Activated T-helper 1 cell treated with Interleukin-2 at 50 U/mL for 16 hours (primary cell): ENCODE data around the gene APCDD1L.
"Not testable (repeated sequence)": the region's sequence is repeated elsewhere in the genome, so short reads cannot be mapped to it uniquely, and the experiment has no call there.

Experiments
- DNase-seq: peaks from one replicate; pipeline ENCODE4 v3.0.0-alpha.2; 2020; ENCODE audit warnings: low read depth

The APCDD1L gene

DNA sequence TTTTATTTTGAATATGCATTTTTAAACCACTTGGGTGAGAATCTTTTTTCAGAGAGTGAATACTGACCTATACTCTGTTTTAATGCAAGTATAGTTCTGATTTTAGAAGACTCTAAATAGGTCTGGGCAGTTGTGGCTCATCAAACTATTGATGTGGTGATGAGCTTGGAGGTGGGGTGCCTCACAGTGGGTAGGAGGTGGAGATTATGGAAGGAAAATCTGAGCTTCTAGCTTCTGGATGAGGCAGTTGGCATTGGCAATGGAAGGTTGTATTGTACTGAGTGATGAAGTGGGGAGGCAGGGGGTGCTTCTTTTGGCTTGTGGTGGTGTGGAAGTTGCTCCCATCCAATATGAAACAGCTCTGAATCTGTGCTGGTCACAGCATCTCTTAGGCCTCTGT is 73.5 kb downstream of the APCDD1L start:
- no peak for DNase-seq

DNA sequence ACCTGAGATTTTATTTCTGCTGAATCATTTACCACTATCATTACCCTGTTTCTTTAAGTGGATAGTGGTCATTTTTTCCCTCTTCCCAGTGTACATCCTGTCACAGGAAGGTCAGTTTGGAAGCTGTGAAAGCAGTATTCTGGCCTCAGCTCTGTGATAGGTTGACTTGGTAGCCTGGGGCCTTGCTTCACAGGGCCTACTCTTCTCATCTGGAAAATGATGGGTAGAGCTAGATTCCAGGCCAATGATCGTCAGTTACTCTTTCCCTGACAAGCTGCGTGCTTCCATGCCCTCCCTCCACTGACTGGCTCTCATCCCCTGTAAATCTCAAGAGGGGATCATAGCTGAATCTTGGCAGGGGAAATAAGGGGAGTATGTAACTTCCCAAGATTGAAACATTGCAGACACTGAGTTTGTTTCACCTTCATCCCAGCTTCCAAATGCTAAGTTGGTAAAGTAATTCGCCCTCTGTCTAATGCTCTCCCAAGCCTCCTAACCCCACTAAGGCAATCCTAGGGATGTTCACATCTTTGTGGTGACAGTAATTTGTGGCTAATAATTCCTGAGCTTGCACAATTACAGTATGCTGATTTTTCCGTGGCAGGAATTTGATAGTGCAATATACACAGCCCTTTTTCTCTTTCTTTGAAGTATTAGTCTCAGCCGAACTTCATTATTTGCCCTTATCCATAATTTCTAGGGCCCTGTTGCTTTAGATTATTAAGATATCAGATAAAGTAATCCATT is 75.0 kb downstream of the APCDD1L start:
- DNase-seq: no peak

GRCh38 chr20:58438970-58439808 is 76.0 kb downstream of the APCDD1L start:
- DNase-seq: no peak

DNA sequence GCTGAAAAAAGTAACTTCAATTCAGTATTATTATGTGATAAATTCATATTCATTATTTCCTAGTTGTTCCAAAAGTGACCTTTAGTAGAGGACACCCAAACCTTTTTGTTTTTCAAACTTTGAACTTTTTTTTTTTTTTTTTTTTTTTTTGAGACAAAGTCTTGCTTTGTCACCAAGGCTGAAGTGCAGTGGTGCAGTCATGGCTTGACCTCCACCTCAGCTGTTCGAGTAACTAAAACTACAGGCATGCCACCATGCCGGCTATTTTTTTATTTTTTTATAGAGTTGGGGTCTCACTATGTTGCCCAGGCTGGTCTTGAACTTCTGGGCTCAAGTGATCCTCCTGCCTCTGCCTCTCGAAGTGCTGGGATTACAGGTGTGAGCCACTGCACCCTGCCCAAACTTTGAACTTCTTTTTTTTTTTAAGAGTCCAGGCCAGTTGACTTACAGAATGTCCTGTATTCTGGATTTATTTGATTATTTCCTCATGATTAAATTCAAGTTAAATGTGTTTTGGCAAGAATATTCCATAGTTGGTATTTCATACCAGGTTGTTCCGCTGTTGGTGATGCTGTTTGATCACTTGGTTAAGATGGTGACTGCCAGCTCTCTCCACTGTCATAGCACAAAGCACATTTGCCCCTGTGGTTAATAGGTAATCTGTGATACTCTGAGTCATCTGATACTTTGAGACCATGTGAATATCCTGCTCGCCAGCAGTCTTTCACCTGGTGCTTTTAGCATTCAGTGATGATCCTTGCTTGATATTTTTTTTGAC is 78.1 kb downstream of the APCDD1L start:
- DNase-seq: no peak

GRCh38 chr20:58435237-58435636 is 80.0 kb downstream of the APCDD1L start:
- no peak for DNase-seq

- DNase-seq: no peak
These were observed 80.9 kb downstream of the APCDD1L start for GRCh38 chr20:58434326-58434725.

GRCh38 chr20:58433759-58434158 is 81.4 kb downstream of the APCDD1L start:
- DNase-seq: no peak

DNA sequence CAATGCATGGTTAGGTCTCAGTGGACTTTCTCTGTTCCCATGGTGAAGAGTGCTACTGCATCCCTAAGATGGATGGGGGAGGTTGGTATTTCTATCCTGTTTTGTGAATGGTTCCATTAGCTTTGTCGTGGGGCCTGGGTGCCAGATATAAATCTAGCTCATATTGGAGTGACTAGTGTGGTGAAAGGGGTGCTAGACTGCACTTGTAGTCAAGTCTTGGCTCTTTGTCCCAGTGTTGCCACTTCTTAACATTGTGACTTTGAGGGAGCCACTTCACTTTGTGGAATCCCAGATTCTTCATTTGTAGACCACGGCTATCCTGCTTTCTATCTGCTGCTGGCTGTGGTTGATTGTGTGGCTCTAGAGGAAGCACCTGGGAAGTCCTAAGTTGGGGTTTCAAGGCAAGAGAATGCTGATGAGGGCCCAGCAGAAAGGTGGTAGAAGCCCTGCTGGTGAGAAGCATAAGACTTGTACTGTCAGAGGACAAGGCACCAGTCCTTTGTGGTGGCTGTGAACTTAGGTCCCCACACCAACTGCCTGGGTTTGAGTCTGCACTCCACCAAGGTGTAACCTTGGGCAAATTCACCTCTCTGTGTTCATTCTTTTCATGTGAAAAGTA is 82.1 kb downstream of the APCDD1L start:
- DNase-seq: no peak

- DNase-seq: no peak
These were observed 82.8 kb downstream of the APCDD1L start for GRCh38 chr20:58432186-58432954.

DNA sequence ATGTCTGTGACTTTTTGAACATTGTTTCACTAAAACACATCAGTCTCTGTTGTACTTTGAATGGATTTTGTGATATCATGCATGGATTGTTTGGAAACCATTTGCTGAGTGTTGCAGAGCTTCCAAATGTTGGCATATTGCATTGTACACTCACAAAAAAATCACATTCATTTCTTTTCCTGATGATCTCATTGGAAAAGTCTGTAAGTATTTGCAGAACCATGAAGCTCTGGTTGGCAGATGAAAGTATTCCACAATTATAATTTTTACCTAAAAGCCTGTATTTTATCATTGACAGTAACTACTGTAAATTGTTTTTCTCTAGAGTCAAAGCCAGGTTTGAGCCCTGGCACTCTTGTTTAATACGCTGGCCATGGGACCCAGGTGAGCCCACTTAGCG is 84.1 kb downstream of the APCDD1L start:
- no peak for DNase-seq

DNA sequence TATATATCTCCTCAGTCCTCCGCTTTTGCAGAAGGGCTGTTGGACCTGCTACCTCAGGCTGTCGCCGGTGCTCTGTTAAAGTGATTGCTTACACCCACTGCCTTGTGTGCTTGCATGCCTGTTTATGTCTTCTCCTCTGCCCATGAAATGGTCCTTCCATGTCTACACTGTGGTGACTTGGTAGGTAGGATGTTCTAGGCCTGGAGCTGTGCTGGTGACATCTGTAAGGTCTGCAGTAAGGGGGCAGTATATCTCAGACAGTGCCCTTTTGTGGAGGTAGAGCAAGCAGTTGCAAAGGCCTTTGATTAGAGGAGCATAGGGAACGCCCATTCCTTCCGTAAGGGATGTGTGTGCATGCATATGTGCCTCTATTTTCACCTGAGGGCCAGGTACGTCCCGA is 85.9 kb downstream of the APCDD1L start:
- DNase-seq: no peak

DNA sequence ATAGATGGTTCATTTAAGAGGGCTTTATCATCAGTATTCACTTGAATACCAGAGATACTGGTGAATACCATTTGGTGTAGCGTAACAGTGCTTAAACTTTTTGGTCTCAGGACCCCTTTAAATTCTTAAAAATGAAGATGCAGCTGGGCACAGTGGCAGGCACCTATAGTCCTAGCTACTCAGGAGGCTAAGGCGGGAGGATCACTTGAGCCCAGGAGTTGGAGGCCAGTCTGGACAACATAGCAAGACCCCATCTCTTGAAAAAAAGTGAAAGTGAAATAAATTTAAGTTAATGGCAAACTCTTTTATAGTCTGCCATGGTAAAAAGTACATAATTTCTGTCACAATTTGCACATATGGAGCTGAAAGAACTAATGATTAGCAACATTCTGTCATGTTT is 86.8 kb downstream of the APCDD1L start:
- DNase-seq: no peak

- not testable (repeated sequence) for DNase-seq
These were observed 87.6 kb downstream of the APCDD1L start for GRCh38 chr20:58427571-58427970.

GRCh38 chr20:58424218-58424969 is 90.8 kb downstream of the APCDD1L start:
- DNase-seq: no peak

GRCh38 chr20:58421497-58421850 is 93.7 kb downstream of the APCDD1L start:
- DNase-seq: no peak

DNA sequence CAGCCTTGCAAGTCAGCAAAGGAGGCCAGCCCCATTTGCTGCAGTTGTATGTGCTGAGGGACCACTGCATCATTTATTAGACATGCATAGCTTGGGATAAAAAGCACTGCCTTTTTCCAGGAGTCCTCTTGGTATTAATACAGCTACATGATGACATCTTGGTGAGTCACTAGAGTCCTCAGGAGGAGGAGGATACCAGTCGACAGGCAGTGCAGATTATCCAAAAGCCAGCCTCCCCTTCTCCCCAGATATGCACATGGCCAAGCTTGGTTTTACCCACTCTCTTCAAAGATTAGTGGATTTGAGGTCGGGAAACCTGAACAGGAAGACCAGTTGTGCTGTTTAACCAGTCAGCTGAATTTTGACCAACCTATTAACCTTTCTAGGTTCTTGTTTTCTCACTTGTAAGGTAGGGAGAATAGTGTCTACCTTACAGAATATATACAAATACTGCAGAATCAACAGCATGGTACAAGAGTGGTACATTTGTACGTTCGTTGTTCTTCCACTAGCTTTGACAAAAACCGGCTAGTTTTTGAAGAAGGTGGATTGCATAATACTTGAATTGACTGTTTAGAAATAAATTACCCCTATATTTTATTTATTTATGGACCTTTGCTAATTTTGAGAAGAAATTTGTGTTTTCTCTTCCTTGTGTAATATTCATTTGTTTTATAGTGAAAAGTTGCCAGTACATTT is 94.3 kb downstream of the APCDD1L start:
- DNase-seq: no peak

DNA sequence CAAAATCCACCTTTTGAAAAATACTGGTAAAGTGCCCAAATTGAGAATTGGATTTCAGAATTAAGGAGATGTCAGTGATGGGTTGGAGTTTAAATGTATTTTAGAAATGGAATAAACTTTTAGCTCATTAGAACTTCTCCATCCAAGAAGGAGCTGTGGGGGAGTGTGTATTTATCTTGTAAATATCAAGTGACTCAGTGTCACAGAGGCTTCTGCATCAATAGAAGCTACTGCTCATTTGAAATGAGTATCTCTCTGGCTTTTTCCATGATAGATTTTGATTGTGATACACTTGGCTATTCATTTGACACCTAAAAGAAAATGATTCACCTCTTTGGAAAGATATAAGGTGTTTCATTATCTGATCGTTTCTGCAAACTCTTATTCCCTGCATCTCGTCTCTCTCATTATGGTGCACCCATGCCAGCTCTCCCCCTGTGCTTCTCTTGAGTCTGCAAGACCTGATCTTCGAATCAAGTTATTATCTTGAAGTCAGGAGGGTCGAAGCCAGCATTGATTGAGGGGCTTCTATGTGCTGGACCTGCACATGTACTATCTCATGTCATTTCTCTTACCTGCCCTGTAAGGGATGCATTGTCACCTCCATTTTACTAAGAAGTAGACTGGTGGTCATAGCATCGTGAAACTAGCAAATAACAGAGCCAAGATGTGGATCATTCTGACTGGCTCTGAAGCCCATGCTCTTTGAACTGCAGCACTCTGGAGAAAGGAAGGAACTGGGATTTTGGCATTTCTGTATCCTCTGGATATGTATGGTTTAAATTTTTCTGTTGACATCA is 96.0 kb downstream of the APCDD1L start:
- no peak for DNase-seq

DNA sequence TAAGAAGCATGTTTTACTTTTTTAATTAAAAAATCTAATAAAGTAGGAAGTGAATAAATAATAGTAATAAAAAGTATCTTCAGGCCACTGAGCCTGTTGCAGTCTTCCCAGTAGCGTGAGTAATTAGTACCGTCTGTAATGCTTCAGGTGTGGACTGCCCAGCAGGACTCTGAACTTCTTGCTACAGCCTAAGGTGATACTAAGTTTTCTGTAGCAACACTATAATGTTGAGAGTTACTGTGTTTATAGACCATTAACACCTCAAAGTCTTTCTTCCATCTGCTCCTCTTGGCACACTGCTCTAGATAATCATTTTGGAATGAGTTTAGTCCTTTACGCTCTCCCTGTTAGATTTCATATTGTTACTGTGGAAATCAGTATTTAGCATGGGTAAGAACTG is 97.8 kb downstream of the APCDD1L start:
- DNase-seq: no peak

DNA sequence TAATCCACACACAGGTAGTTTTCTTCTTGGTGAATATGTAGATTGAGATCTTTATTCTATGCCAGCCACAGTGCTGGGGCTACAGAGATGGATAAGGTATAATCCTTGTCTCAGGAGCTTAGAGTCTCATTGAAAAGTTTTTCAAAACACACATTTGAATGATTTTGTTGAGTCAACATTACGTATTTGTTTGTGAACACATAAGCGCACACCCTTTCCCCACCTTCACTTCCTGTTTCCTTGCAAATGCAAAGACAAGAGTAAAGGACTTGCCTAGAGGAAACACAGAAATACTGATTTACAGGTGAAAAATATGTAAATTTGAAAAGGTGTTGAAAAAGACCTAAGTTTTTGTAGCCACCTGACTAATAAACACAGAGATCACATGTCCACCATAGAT is 98.4 kb downstream of the APCDD1L start:
- no peak for DNase-seq
